GM15510 (cell line): ENCODE measurements around the gene KIF6.

Experiments used
- POLR2A ChIP-seq: IDR thresholded peaks from 3 replicates; pipeline ENCODE4 v1.6.1; 2011; ENCODE audit warnings: borderline replicate concordance; ENCODE audit not compliant: insufficient read length; ENCODE audit errors: extremely low read depth

KIF6 gene

DNA sequence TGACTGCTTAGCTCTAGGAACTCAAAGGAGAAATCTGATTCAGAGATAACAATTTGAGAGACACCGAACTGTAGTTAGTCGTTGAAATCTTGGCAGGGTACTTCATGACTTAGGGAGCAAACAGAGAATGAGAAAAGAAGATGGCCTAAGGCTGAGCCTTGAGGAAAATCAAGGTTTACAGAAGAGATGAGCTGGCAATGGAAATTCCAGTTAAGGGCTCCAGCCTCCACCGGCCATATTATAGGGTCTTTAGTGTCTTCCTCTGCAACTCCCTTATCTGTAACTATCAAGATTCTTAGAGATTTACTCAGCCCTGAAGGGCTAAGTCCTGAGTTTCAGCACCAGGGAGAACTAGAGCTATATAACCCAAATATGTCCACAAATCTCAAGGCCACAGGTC is 437.6 kb downstream of the KIF6 start:
- no peak for TF ChIP-seq POLR2A

DNA sequence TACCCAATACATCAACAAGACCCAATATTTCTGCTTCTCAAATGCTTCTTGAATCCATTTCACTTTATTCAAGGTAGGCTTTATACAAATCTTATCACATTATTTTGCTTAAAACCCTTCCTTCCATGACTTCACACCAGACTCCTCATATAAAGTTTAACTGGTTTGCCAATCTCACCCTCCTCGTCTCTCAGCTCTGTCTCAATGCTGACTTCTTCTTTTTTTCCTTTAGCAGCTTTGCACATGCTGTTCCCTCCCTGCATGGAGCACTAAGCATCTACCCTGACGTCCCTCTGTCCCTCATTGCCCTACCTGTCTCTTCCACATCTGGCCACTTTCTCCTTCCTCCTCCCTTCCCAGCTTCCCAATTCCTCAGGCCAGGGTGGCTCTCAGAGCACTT is 442.4 kb downstream of the KIF6 start:
- no peak for TF ChIP-seq POLR2A

DNA sequence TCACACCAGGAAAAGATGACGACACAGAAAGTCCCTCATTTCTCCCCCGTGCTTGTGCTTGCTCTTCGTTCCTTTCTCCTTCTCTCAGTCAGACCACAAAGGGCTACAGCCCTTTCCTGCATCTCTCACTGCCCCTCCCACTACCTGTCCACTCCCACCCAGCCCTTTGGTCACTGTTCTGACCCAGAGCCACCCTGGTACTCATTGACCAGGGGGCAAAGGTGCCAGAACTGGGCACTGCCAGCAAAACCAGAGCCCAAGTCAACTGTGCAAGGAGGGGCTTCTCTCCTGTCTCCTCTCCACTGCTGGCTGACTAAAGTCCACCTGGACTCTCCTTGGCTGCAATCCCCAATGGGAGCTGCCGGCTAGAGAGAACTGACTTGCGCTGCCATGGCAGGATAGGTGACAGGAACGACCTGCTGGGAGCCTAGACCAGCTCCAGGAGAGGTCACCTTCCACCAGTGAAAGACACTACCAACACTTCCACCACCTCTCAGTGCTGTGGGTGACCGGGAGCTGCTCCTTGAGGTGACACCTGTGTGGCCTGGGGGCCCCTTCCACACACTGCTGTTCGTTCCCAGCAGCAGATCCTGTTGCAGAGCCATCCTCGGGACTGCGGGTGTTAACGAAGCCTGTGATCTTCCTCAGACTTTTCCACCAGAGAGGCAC is 443.8 kb downstream of the KIF6 start:
- no peak for TF ChIP-seq POLR2A

DNA sequence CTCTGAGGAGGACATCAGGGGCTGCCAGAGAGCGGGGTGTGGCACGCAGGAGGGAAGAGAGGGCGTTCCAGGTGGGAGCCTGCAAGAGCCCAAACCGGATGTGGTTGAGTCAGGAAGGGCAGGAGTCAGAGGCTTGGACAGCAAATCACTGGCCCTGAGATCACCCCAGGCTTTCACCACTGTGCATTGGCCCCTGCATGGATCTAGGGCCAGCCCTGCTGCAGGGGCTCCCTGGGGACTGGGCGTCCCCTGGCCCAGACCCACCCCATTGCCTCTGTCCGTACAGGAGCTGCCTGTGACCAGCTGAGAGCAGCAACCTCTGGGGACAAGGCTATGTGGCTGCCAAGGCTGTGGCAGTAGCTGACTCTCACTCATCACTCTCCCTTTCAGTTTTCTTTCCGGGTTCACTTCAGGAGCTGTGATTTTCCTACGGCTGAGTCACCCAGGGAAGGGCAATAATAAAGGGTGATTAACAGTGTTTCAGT is 444.9 kb downstream of the KIF6 start:
- TF ChIP-seq POLR2A: no peak
